Peyer's patch (tissue), 4 donors: ENCODE data around the gene ZC3H4.
A peak's percentile ranks its signal among the peaks of the same experiment; 100 is the strongest.

Experiments used
- POLR2A ChIP-seq, 2 donors: fragments of 450-650 bp; IDR thresholded peaks; one replicate each; pipeline ENCODE4 v1.5.1; 2017; ENCODE audit warnings: antibody characterized with exemption in 2 of 2, mild to moderate bottlenecking in 2 of 2, moderate library complexity in 2 of 2
- TF ChIP-seq, protein P1 (sequence below), 6 experiments: fragments of 450-650 bp in 4 of 6; fragments of 200-600 bp in 2 of 6; sonication (generic) in 1 of 6; IDR thresholded peaks; one replicate each; pipeline ENCODE4 v1.5.1; 2017 to 2019; ENCODE audit warnings: antibody characterized with exemption in 6 of 6, mild to moderate bottlenecking in 3 of 6, moderate library complexity in 1 of 6

DNA sequence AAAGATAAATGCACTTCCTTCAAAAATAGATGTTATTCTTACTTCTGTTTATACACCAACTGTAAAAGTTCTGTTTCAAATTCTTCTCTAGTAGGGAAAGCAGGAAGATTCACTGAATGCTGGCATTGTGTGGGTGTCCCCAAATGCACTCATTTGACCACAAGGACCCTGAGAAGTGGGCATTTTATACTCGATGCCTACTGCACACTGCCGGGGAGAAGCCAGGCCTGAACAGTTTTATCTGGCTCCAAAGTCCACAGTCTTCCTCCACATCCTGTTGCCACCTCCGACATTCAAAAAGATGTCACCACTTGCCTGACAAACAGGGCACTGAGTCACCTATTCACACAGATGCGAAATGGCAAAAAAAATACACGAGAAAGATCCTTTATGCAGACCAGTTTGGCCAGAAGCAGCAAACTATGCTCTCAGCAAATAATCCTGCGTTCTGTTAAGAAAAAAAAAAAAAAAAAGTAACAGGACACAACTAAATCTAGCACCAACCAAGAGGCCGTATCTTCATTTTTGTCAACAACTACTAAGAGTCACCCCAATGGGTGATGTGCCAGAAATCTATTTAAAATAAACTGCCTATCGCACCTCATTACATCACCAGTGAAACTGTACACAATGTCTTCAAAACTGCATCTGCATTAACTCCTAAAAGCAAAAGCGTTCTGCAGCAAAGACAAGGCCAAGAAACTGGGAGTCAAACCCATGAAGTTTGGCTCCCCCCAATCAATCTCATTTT, 6.2 kb downstream of the ZC3H4 start:
- TF ChIP-seq POLR2A (IDR thresholded peaks at IDR 0.05) = peak in 1 of 2 donors; percentile 29
- TF ChIP-seq, protein P1, sequence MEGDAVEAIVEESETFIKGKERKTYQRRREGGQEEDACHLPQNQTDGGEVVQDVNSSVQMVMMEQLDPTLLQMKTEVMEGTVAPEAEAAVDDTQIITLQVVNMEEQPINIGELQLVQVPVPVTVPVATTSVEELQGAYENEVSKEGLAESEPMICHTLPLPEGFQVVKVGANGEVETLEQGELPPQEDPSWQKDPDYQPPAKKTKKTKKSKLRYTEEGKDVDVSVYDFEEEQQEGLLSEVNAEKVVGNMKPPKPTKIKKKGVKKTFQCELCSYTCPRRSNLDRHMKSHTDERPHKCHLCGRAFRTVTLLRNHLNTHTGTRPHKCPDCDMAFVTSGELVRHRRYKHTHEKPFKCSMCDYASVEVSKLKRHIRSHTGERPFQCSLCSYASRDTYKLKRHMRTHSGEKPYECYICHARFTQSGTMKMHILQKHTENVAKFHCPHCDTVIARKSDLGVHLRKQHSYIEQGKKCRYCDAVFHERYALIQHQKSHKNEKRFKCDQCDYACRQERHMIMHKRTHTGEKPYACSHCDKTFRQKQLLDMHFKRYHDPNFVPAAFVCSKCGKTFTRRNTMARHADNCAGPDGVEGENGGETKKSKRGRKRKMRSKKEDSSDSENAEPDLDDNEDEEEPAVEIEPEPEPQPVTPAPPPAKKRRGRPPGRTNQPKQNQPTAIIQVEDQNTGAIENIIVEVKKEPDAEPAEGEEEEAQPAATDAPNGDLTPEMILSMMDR (IDR thresholded peaks at IDR 0.05) = no peak
